ENCODE results near the gene AKAP6. TPM values are rescaled to one million over a fixed set of nuclear protein-coding genes. Genes with fewer than 3 reads are reported as not detected.

Gene AKAP6
- total and polyA plus RNA-seq, 2 of the 8 experiments (the other 6 are each of a cell fraction or from before 2014, with no cell fraction given), result 0.09 to 0.89 TPM

- no peak for TF ChIP-seq NRF1 (IDR thresholded peaks at IDR 0.05; ENCODE audit: low read depth, low read length)
- no peak for TF ChIP-seq ZNF274 (IDR thresholded peaks at IDR 0.05; ENCODE audit: borderline replicate concordance, extremely low read depth, low read length)
- no peak for TF ChIP-seq TBP (IDR thresholded peaks at IDR 0.05; ENCODE audit: low read depth, low read length)
- no peak for TF ChIP-seq HDAC6 (IDR thresholded peaks at IDR 0.05; ENCODE audit: low read depth, low read length)
Observed at GRCh38 chr14:32443890-32444661, 115.0 kb downstream of the AKAP6 start (continued).
